Measurements from ENCODE around the gene LYPD6B. TPM values are rescaled to one million over a fixed set of nuclear protein-coding genes. Genes with fewer than 3 reads are reported as not detected.

LYPD6B gene
- total and polyA plus RNA-seq, 4 donors, result 0.13 to 0.59 (median 0.14) TPM

GRCh38 chr2:149132901-149133300 is 94.4 kb downstream of the LYPD6B start:
- no peaks in the 10 kb centered on the region for H3K36me3 ChIP-seq (ENCODE audit: control insufficient read depth in 4 of 4, insufficient read depth in 3 of 4, low read depth in 1 of 4, low read length in 3 of 4)
- no peak for DNase-seq (ENCODE audit: low spot score)
- WGBS, result 72% methylated on average over 1 of the region's 1 CpG
- no peaks in the 10 kb centered on the region for H3K27me3 ChIP-seq (ENCODE audit: control insufficient read depth in 4 of 4, insufficient read depth in 4 of 4, low read length in 3 of 4)
- no peak overlapping the region for H3K27ac ChIP-seq (ENCODE audit: low read depth in 1 of 2, low read length in 2 of 2)
- H3K4me1 ChIP-seq (ENCODE audit: control insufficient read depth in 4 of 4, insufficient read depth in 4 of 4, low read length in 3 of 4), result no peaks in the 10 kb centered on the region
- no peak overlapping the region for H3K9ac ChIP-seq (ENCODE audit: low read depth in 1 of 2, low read length in 2 of 2)
- H3K9me3 ChIP-seq (ENCODE audit: control insufficient read depth in 4 of 4, low read length in 3 of 4), result no peaks in the 10 kb centered on the region
- TF ChIP-seq NR2F2 (IDR thresholded peaks at IDR 0.05) (no peak), REST (IDR thresholded peaks at IDR 0.05) (no peak), EGR1 (IDR thresholded peaks at IDR 0.05; ENCODE audit: low read depth in 2 of 2) (no peak), FOXA1 (IDR thresholded peaks at IDR 0.05) (no peak), HNF4A (conservative IDR thresholded peaks at IDR 0.05) (no peak), GABPA (IDR thresholded peaks at IDR 0.05 in 1 of 2, conservative IDR thresholded peaks at IDR 0.05 in 1 of 2) (no peak), FOXA2 (IDR thresholded peaks at IDR 0.05) (no peak), RAD21 (IDR thresholded peaks at IDR 0.05) (no peak), SP1 (IDR thresholded peaks at IDR 0.05) (no peak), TAF1 (conservative IDR thresholded peaks at IDR 0.05) (no peak), JUND (IDR thresholded peaks at IDR 0.05) (no peak), CTCF (IDR thresholded peaks at IDR 0.05; ENCODE audit: low read depth, low read length, missing input control) (no peak), YY1 (IDR thresholded peaks at IDR 0.05) (no peak), HNF4G (IDR thresholded peaks at IDR 0.05) (no peak)
- TF ChIP-seq, protein P1, sequence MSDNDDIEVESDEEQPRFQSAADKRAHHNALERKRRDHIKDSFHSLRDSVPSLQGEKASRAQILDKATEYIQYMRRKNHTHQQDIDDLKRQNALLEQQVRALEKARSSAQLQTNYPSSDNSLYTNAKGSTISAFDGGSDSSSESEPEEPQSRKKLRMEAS (IDR thresholded peaks at IDR 0.05), result no peak
- TF ChIP-seq, protein P2, sequence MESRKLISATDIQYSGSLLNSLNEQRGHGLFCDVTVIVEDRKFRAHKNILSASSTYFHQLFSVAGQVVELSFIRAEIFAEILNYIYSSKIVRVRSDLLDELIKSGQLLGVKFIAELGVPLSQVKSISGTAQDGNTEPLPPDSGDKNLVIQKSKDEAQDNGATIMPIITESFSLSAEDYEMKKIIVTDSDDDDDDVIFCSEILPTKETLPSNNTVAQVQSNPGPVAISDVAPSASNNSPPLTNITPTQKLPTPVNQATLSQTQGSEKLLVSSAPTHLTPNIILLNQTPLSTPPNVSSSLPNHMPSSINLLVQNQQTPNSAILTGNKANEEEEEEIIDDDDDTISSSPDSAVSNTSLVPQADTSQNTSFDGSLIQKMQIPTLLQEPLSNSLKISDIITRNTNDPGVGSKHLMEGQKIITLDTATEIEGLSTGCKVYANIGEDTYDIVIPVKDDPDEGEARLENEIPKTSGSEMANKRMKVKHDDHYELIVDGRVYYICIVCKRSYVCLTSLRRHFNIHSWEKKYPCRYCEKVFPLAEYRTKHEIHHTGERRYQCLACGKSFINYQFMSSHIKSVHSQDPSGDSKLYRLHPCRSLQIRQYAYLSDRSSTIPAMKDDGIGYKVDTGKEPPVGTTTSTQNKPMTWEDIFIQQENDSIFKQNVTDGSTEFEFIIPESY (IDR thresholded peaks at IDR 0.05), result no peak
- H3K4me3 ChIP-seq (ENCODE audit: low read depth in 1 of 3, low read length in 3 of 3), result no peak overlapping the region

DNA sequence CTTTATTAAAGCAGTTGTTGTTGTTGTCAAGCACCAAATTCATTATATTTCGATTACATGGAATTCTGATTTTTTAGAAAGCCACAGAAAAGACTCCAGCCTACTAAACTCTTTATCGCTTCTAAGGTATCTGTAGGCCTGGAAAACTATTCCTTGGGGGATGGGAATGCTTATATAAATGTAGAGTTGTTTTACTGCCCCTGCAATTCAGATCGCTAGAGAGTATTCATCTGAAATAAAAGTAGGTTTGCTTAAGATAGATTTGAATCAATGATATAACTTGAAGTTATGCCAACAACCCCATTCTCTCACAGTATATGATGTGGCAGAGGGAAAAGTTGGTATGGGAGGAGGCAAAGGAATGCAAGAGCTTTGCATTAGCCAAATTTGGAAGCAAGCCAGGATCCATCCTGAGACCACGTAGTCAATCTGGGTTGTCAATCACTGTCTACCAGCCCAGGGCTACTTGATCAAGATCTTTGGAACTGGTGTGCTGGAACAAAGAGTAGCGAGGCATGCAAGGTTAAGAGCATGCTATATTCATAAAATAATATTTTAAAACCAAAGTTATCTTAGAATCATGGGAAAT is 95.9 kb downstream of the LYPD6B start:
- Histone ChIP-seq H3K9ac (ENCODE audit: low read depth in 1 of 2, low read length in 2 of 2) (no peak overlapping the region), H3K4me1 (ENCODE audit: control insufficient read depth in 4 of 4, insufficient read depth in 4 of 4, low read length in 3 of 4) (no peaks in the 10 kb centered on the region), H3K4me3 (ENCODE audit: low read depth in 1 of 3, low read length in 3 of 3) (no peak overlapping the region), H3K27me3 (ENCODE audit: control insufficient read depth in 4 of 4, insufficient read depth in 4 of 4, low read length in 3 of 4) (no peaks in the 10 kb centered on the region), H3K9me3 (ENCODE audit: control insufficient read depth in 4 of 4, low read length in 3 of 4) (no peaks in the 10 kb centered on the region), H3K27ac (ENCODE audit: low read depth in 1 of 2, low read length in 2 of 2) (no peak overlapping the region), H3K36me3 (ENCODE audit: control insufficient read depth in 4 of 4, insufficient read depth in 3 of 4, low read depth in 1 of 4, low read length in 3 of 4) (no peaks in the 10 kb centered on the region)
- WGBS, result 82% methylated on average over 5 of the region's 5 CpGs
- TF ChIP-seq CTCF (IDR thresholded peaks at IDR 0.05; ENCODE audit: low read depth, low read length, missing input control) (no peak), HNF4A (conservative IDR thresholded peaks at IDR 0.05) (no peak), HNF4G (IDR thresholded peaks at IDR 0.05) (no peak), REST (IDR thresholded peaks at IDR 0.05) (no peak), RXRA (IDR thresholded peaks at IDR 0.05) (no peak), JUND (IDR thresholded peaks at IDR 0.05) (no peak), ATF3 (IDR thresholded peaks at IDR 0.05) (no peak), RAD21 (IDR thresholded peaks at IDR 0.05) (no peak), EGR1 (IDR thresholded peaks at IDR 0.05; ENCODE audit: low read depth in 2 of 2) (no peak)
- DNase-seq (ENCODE audit: low spot score), result no peak
